Mucosa of descending colon (tissue), 3 donors: ENCODE measurements around the gene SC5D. TPM values are rescaled to one million over a fixed set of nuclear protein-coding genes. Genes with fewer than 3 reads are reported as not detected.

Experiments
- ATAC-seq: fragments of 200-7000 bp; cut with Tn5 transposase; one replicate; pipeline ENCODE4 v1.9.1; 2020; ENCODE audit warnings: mild to moderate bottlenecking, moderate library complexity
- DNase-seq, 3 donors: peaks; one replicate each; pipeline ENCODE4 v3.0.0-alpha.2; 2020
- H3K36me3 ChIP-seq: fragments of 200-600 bp; one replicate; pipeline ENCODE4 v1.8.0; 2021; ENCODE audit warnings: low read depth, mild to moderate bottlenecking
- H3K4me1 ChIP-seq: fragments of 200-600 bp; one replicate; pipeline ENCODE4 v1.8.0; 2021; ENCODE audit warnings: low read depth, mild to moderate bottlenecking
- H3K4me3 ChIP-seq: fragments of 200-600 bp; one replicate; pipeline ENCODE4 v1.8.0; 2021; ENCODE audit warnings: mild to moderate bottlenecking
- H3K9me3 ChIP-seq: fragments of 200-600 bp; one replicate; pipeline ENCODE4 v1.8.0; 2021; ENCODE audit warnings: mild to moderate bottlenecking
- CTCF ChIP-seq: fragments of 200-600 bp; IDR thresholded peaks from one replicate; pipeline ENCODE4 v1.8.0; 2022; ENCODE audit warnings: antibody characterized with exemption, mild to moderate bottlenecking
- intact Hi-C, 2 donors: fragments of 100-400 bp; cut with DNase I in 1 of 2; cut with micrococcal nuclease in 1 of 2; formaldehyde crosslinking; loops; one replicate each; pipeline versions ENCODE4 v1.11.0 to v1.11.1; 2022; cut with DNase I, micrococcal nuclease
- long read RNA-seq, 2 donors: library from polyadenylated mRNA; unstranded; transcript quantifications; one replicate each; pipeline ENCODE4 v2.0.0, GENCODE V29; 2019 to 2021
- total RNA-seq, 3 donors: library from RNA; stranded (reverse); fragmentation: NEBNext Ultra II Directional in 2 of 3; extraction: Animal tissue kit (Norgen Biotek cat#: 25700) in 2 of 3; gene quantifications; one replicate each; pipeline versions ENCODE4 v1.2.1 to v1.2.4, GENCODE V29; 2021 to 2023
- donor health status: DM: no; HTN: no; CAD: no; lungs with moderate emphysema.
- donor health status: DM: no; HTN: no; CAD: no.
- donor health status: DM: no; HTN: yes; CAD: no.

SC5D gene, protein sequence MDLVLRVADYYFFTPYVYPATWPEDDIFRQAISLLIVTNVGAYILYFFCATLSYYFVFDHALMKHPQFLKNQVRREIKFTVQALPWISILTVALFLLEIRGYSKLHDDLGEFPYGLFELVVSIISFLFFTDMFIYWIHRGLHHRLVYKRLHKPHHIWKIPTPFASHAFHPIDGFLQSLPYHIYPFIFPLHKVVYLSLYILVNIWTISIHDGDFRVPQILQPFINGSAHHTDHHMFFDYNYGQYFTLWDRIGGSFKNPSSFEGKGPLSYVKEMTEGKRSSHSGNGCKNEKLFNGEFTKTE
- total RNA-seq = 10 to 100 TPM; 37.6 to 45.9 (median 43.1) TPM
- long read RNA-seq, donor 1, transcript SC5D-201 (5 exons, 2,456 nt) = major isoform, 29 of 30 reads
- long read RNA-seq, donor 1, partial matches to known transcripts = 0 of 30 reads
- long read RNA-seq, donor 1, other reads (novel, unspliced or antisense) = 1 of 30 reads
- long read RNA-seq, donor 2, transcript SC5D-201 (5 exons, 2,456 nt) = major isoform, 26 of 28 reads
- long read RNA-seq, donor 2, partial matches to known transcripts = 0 of 28 reads
- long read RNA-seq, donor 2, other reads (novel, unspliced or antisense) = 0 of 28 reads

GRCh38 chr11:121292495-121293287 is at the start of gene SC5D:
Gene SC5D (plus strand): TSS chr11:121292771. CDS start chr11:121303376, 10,605 bp downstream.
- TF ChIP-seq CTCF = no peak

GRCh38 chr11:121244884-121245283 is 47.7 kb upstream of the SC5D start:
- TF ChIP-seq CTCF = no peak
- ATAC-seq (no peak), DNase-seq (no peak)
- intact Hi-C loops = no loop called here
- Histone ChIP-seq H3K36me3 (no peaks in the 10 kb centered on the region), H3K4me3 (no peak overlapping the region), H3K4me1 (no peaks in the 10 kb centered on the region), H3K9me3 (no peaks in the 10 kb centered on the region)

More at GRCh38 chr11:121292495-121293287, at the start of gene SC5D:
- no peaks in the 10 kb centered on the region for H3K9me3 ChIP-seq
- H3K36me3 ChIP-seq = no peaks in the 10 kb centered on the region
- intact Hi-C loops = no loop called here
- peak within 1 kb of the TSS; percentile 44 for H3K4me3 ChIP-seq
- DNase-seq (peak; percentile 96 to 97 (median 97)), ATAC-seq (peak; percentile 99)
- no peaks in the 10 kb centered on the region for H3K4me1 ChIP-seq

DNA sequence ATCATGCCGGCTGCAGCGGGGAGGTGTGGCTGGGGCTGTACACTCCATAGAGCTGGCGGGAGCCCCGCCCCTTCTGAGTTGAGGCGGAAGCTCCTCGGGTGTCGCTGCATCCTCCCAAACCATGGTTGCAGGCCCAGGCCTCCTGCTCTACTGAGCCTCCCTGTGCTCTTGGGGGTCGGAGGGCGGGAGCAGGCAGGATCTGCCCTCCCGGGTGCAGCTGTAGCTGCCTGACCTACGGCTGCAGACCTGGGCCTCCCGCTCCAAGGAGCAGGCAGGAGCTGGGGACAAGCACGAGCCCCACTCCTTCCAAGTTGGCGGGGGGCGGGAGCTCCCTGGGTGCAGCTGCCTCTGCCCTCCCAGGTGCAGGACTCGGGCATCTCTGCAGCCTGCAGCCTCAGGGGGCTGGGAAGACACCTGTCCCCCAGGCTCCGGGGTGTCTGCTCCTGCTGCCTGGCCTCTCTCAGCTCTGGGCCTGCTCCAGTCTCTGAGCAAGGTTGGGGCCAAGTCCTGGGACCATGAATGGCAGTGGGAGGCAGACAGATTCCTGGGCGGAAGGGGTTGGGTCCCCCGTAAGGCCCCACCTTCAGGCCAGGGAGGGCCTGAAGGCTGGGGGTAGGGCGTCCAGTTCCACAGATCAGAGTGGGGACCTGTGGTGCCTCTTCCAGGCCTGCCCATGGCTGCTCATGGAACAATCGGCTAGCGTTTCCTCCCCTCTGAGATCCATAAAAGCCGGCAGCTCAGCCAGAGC is 46.4 kb upstream of the SC5D start:
- no peak for TF ChIP-seq CTCF
- H3K9me3 ChIP-seq = no peaks in the 10 kb centered on the region
- intact Hi-C loops = no loop called here
- H3K4me1 ChIP-seq = no peaks in the 10 kb centered on the region
- peak; percentile 8 for ATAC-seq
- H3K4me3 ChIP-seq = no peak overlapping the region
- no peaks in the 10 kb centered on the region for H3K36me3 ChIP-seq
- no peak for DNase-seq

GRCh38 chr11:121246769-121247035 is 45.9 kb upstream of the SC5D start:
- H3K4me1 ChIP-seq = no peaks in the 10 kb centered on the region

More at GRCh38 chr11:121246769-121247035, 45.9 kb upstream of the SC5D start:
- no peak overlapping the region for H3K4me3 ChIP-seq
- H3K9me3 ChIP-seq = no peaks in the 10 kb centered on the region
- no peak for TF ChIP-seq CTCF
- intact Hi-C loops = no loop called here
- DNase-seq (no peak), ATAC-seq (no peak)
- H3K36me3 ChIP-seq = no peaks in the 10 kb centered on the region
